ENCODE measurements around the gene BYSL. TPM values are rescaled to one million over a fixed set of nuclear protein-coding genes. Genes with fewer than 3 reads are reported as not detected.
A peak's percentile ranks its signal among the peaks of the same experiment; 100 is the strongest.

BYSL gene
- total and polyA plus RNA-seq, 4 donors, result 5.4 to 11.6 (median 8.6) TPM

DNA sequence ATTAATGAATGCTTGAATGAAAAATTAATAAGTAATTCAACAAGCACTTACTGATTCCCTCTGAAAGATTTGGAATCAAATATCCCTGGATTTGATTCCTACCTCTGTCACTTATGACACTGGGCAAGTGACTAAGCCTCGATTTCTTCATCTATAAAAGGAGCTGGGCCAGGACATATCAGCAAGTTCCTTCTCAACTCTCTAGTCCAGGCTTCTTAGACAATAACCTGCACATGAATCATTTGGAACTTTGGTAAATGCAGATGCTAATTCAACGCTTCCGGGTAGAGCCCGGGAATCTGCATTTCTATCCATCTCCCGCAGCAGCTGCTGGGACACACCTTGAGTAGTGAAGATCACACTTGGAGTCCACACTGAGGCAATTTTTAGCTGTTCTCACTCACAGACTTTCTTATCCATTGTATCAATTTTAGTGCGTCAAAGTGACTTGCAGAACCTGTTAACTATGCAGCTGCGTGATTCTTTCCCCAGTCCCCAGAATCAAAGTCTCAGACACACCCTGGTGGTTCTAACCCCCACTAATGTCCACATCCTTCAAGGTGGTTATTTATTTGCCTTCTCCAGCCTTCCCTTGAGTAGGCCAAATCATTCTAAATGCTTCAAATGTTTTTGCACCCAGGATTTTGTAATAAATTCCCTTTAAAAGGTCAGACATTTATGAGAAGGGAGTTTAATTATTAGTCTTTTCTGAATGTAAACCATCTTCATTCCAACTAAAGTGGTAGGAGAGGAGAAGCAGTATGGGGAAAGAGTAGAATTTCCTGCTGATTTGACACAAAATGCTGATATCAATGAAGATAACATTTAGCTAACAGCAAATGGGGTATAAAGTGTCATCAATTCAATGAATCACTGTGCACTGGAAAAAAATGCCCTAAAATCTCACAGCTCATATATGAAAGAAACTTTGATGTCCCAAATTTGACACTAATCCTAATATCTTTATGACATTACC, 46.3 kb downstream of the BYSL start:
- Histone ChIP-seq H3K27me3 (ENCODE audit: control insufficient read depth in 4 of 4, insufficient read depth in 4 of 4, low read length in 3 of 4) (no peaks in the 10 kb centered on the region), H3K36me3 (ENCODE audit: control insufficient read depth in 4 of 4, insufficient read depth in 3 of 4, low read depth in 1 of 4, low read length in 3 of 4) (no peaks in the 10 kb centered on the region), H3K9ac (ENCODE audit: low read depth in 1 of 2, low read length in 2 of 2) (no peak overlapping the region), H3K4me1 (ENCODE audit: control insufficient read depth in 4 of 4, insufficient read depth in 4 of 4, low read length in 3 of 4) (peaks cover 0 to 6% (median 0%) of the 10 kb centered on the region in 4 donors), H3K9me3 (ENCODE audit: control insufficient read depth in 4 of 4, low read length in 3 of 4) (no peaks in the 10 kb centered on the region), H3K27ac (ENCODE audit: low read depth in 1 of 2, low read length in 2 of 2) (no peak overlapping the region), H3K4me3 (ENCODE audit: low read depth in 1 of 3, low read length in 3 of 3) (no peak overlapping the region)
- TF ChIP-seq YY1 (IDR thresholded peaks at IDR 0.05) (no peak), RXRA (IDR thresholded peaks at IDR 0.05) (no peak), NR2F2 (IDR thresholded peaks at IDR 0.05) (no peak), RAD21 (IDR thresholded peaks at IDR 0.05) (no peak), GABPA (IDR thresholded peaks at IDR 0.05 in 1 of 2, conservative IDR thresholded peaks at IDR 0.05 in 1 of 2) (no peak), TAF1 (conservative IDR thresholded peaks at IDR 0.05) (no peak), SP1 (IDR thresholded peaks at IDR 0.05) (no peak), EGR1 (IDR thresholded peaks at IDR 0.05; ENCODE audit: low read depth in 2 of 2) (no peak), JUND (IDR thresholded peaks at IDR 0.05) (no peak)
- TF ChIP-seq, protein P1, sequence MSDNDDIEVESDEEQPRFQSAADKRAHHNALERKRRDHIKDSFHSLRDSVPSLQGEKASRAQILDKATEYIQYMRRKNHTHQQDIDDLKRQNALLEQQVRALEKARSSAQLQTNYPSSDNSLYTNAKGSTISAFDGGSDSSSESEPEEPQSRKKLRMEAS (IDR thresholded peaks at IDR 0.05), result no peak
- TF ChIP-seq, protein P2, sequence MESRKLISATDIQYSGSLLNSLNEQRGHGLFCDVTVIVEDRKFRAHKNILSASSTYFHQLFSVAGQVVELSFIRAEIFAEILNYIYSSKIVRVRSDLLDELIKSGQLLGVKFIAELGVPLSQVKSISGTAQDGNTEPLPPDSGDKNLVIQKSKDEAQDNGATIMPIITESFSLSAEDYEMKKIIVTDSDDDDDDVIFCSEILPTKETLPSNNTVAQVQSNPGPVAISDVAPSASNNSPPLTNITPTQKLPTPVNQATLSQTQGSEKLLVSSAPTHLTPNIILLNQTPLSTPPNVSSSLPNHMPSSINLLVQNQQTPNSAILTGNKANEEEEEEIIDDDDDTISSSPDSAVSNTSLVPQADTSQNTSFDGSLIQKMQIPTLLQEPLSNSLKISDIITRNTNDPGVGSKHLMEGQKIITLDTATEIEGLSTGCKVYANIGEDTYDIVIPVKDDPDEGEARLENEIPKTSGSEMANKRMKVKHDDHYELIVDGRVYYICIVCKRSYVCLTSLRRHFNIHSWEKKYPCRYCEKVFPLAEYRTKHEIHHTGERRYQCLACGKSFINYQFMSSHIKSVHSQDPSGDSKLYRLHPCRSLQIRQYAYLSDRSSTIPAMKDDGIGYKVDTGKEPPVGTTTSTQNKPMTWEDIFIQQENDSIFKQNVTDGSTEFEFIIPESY (IDR thresholded peaks at IDR 0.05), result no peak
- TF ChIP-seq, protein P3, sequence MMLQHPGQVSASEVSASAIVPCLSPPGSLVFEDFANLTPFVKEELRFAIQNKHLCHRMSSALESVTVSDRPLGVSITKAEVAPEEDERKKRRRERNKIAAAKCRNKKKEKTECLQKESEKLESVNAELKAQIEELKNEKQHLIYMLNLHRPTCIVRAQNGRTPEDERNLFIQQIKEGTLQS (IDR thresholded peaks at IDR 0.05), result no peak
- TF ChIP-seq, protein P4, sequence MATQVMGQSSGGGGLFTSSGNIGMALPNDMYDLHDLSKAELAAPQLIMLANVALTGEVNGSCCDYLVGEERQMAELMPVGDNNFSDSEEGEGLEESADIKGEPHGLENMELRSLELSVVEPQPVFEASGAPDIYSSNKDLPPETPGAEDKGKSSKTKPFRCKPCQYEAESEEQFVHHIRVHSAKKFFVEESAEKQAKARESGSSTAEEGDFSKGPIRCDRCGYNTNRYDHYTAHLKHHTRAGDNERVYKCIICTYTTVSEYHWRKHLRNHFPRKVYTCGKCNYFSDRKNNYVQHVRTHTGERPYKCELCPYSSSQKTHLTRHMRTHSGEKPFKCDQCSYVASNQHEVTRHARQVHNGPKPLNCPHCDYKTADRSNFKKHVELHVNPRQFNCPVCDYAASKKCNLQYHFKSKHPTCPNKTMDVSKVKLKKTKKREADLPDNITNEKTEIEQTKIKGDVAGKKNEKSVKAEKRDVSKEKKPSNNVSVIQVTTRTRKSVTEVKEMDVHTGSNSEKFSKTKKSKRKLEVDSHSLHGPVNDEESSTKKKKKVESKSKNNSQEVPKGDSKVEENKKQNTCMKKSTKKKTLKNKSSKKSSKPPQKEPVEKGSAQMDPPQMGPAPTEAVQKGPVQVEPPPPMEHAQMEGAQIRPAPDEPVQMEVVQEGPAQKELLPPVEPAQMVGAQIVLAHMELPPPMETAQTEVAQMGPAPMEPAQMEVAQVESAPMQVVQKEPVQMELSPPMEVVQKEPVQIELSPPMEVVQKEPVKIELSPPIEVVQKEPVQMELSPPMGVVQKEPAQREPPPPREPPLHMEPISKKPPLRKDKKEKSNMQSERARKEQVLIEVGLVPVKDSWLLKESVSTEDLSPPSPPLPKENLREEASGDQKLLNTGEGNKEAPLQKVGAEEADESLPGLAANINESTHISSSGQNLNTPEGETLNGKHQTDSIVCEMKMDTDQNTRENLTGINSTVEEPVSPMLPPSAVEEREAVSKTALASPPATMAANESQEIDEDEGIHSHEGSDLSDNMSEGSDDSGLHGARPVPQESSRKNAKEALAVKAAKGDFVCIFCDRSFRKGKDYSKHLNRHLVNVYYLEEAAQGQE (IDR thresholded peaks at IDR 0.05), result no peak
- WGBS, result 95% methylated on average over 7 of the region's 7 CpGs
- no peak for DNase-seq (ENCODE audit: low spot score)

DNA sequence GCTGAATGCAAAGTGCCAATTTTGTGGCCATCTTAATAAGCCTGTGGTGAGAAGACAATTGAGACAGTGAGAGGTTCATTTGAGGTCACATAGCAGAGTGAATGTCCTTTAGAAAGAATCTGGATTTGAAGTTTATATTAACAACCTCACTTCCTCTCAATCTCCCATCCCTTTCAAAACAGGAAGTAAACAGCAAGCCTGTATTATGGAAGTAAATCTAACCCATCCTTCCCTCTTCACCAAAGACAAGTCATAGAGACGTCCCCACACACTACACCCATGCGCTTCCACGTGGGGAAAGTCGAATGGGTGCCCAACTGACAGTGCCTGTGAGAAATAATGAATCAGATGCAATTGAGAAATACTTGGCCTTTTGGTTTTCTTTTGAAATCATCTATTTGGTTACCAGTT, 49.1 kb downstream of the BYSL start:
- DNase-seq (ENCODE audit: low spot score), result no peak
- Histone ChIP-seq H3K27ac (ENCODE audit: low read depth in 1 of 2, low read length in 2 of 2) (no peak overlapping the region), H3K4me1 (ENCODE audit: control insufficient read depth in 4 of 4, insufficient read depth in 4 of 4, low read length in 3 of 4) (peaks cover 0 to 6% (median 0%) of the 10 kb centered on the region in 4 donors), H3K36me3 (ENCODE audit: control insufficient read depth in 4 of 4, insufficient read depth in 3 of 4, low read depth in 1 of 4, low read length in 3 of 4) (no peaks in the 10 kb centered on the region), H3K9ac (ENCODE audit: low read depth in 1 of 2, low read length in 2 of 2) (no peak overlapping the region), H3K4me3 (ENCODE audit: low read depth in 1 of 3, low read length in 3 of 3) (no peak overlapping the region), H3K9me3 (ENCODE audit: control insufficient read depth in 4 of 4, low read length in 3 of 4) (no peaks in the 10 kb centered on the region), H3K27me3 (ENCODE audit: control insufficient read depth in 4 of 4, insufficient read depth in 4 of 4, low read length in 3 of 4) (no peaks in the 10 kb centered on the region)
- WGBS, result 59% methylated on average over 4 of the region's 4 CpGs
- no peak for TF ChIP-seq YY1 (IDR thresholded peaks at IDR 0.05)
- peak; percentile 10 for TF ChIP-seq NR2F2 (IDR thresholded peaks at IDR 0.05)
- TF ChIP-seq, protein P1 (IDR thresholded peaks at IDR 0.05), result peak; percentile 29
- peak in 1 of 2 donors; percentile 33 for TF ChIP-seq GABPA (IDR thresholded peaks at IDR 0.05 in 1 of 2, conservative IDR thresholded peaks at IDR 0.05 in 1 of 2)
- TF ChIP-seq RXRA (IDR thresholded peaks at IDR 0.05), result peak; percentile 29 to 41
- no peak for TF ChIP-seq TAF1 (conservative IDR thresholded peaks at IDR 0.05)

All from liver (tissue), 9 donors.